ENCODE data around the gene CSHL1.
"Not testable (repeated sequence)": the region's sequence is repeated elsewhere in the genome, so short reads cannot be mapped to it uniquely, and the experiment has no call there.

- not testable (repeated sequence) for TF ChIP-seq ZBTB43 (CRISPR knock-in tag; IDR thresholded peaks at IDR 0.05); NFRKB (IDR thresholded peaks at IDR 0.05; ENCODE audit: low read depth); ZNF121 (CRISPR knock-in tag; conservative IDR thresholded peaks at IDR 0.05); FOSL1 (tag; conservative IDR thresholded peaks at IDR 0.05)
Observed at GRCh38 chr17:63889026-63889848, 21.8 kb downstream of the CSHL1 start.

Data from K562 (cell line).